Activated CD4-positive, alpha-beta T cell treated with anti-CD3 and anti-CD28 coated beads, Interleukin-2, amount 50 U/mL, for 16 hours (primary cell): Measurements from ENCODE around the gene TMEM87B.
A peak's percentile ranks its signal among the peaks of the same experiment; 100 is the strongest.
"Not testable (repeated sequence)": the region's sequence is repeated elsewhere in the genome, so short reads cannot be mapped to it uniquely, and the experiment has no call there.

ENCODE experiments used
- DNase-seq: peaks from one replicate; pipeline ENCODE4 v3.0.0-alpha.2; 2020

TMEM87B gene

DNA sequence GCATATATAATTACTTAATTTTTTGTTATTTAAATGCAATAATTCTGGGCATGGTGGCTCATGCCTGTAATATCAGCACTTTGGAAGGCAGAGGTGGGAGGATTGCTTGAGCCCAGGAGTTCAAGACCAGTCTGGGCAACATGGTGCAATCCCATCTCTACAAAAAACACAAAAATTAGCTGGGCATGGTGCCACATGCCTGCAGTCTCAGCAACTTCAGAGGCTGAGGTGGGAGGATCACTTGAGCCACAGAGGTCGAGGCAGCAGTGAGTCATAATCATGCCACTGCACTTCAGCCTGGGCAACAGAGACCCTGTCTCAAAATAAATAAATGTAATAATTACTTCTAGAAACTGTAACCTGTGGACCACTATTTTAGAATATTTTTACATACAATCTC, 21.5 kb upstream of the TMEM87B start:
- no peak for DNase-seq

DNA sequence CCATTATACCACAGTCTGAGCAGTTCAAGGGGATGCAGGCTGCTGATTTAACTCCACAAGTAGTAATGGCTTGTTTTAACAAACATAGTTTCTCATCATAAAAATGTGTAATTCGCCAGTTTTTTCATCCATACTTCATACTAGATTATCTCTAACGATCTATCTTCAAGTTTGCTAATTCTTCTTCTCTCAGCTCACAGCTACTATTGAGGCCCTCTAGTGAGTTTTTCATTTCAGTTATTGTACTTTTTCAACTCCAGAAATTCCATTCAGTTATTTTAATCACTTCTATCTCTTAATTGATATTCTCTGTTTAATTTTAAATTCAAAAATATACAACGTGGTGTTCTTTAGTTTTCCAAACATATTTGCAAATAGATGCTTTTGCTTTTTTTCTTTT, 20.1 kb upstream of the TMEM87B start:
- no peak for DNase-seq

DNA sequence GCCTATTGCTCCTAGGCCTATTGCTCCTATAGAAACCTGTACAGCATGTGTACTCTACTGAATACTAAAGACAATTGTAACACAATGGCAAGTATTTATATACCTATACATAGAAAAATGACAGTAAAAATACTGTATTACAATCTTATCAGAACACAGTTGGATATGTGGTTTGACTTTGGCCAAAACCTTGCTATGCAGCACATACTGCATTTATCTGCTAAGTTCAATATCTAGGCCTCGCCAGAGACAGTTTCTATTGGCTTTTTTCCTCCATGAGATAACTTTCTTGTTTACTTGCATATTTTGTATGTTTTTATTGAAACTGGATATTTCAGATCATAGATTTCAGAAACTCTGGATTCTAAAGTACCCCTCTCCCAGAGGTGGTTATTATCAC, 19.3 kb upstream of the TMEM87B start:
- DNase-seq: no peak

DNA sequence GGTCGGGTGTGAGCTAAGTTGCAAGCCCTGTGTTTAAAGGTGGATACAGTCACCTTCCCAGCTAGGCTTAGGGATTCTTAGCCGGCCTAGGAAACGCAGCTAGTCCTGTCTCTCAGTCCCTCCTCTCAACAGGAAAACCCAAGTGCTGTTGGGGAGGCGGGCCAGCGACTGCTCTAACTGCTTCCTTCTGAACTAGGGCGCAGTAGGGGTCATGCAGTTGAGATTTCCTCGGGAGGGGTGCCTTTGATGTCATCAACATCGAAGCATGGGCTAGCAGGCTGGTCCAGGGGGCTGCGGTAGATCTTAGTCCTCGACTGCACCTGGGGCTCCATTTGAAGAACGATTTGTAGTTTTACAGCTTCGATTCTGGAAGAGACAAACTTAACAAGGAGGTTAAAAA, 15.5 kb upstream of the TMEM87B start:
- not testable (repeated sequence) for DNase-seq

DNA sequence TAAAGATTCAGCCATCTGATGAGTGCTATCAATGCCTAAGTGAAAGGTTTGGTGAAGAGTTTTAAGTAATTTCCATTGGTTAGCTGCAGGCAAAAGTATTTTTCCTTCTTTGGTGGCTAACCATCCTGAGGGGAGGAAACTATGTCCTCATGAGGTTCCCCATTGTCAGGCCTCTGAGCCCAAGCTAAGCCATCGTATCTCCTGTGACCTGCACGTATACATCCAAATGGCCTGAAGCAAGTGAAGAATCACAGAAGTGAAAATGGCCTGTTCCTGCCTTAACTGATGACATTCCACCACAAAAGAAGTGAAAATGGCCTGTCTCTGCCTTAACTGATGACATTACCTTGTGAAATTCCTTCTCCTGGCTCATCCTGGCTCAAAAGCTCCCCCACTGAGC, 15.0 kb upstream of the TMEM87B start:
- not testable (repeated sequence) for DNase-seq

DNA sequence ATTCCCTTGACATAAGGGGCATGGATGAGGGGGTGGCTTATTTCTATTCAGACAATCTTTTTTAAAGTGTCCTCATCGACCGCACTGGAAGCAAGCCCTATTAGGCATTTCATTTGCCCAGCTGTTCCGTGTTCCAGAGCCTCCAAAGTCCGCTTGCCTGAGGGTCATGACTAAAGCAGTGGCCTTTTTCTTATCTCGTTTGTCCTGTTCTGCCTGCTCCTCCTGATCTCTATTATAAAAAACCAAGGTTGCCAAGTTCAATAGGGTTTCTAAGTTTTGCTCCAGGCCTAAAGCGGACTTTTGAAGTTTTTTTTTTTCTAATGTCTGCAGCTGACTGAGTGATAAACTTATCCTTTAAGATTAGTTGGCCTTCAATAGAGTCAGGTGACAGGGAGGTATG, 13.6 kb upstream of the TMEM87B start:
- DNase-seq: not testable (repeated sequence)

DNA sequence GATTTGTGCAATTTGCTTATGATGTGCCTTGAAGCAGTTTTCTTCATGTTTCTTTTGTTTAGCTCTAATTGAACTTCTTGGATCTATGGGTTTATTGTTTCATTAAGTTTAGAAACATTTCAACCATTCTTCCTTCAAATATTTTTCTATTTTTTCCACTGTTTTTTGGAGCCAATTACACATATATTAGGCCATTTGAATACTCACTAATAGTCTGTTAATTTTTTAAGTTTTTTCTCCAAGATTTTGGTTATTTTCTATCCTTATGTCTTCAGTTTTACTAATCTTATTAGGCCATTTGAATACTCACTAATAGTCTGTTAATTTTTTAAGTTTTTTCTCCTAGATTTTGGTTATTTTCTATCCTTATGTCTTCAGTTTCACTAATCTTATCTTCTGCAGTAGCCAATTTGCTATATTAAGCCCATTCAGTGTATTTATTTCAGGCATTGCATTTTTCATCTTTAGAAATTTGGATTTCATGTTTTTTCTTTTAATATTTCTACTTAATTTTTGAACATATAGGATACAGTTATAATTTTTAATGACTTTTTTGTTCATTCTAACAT, 9.5 kb upstream of the TMEM87B start:
- no peak for DNase-seq

DNA sequence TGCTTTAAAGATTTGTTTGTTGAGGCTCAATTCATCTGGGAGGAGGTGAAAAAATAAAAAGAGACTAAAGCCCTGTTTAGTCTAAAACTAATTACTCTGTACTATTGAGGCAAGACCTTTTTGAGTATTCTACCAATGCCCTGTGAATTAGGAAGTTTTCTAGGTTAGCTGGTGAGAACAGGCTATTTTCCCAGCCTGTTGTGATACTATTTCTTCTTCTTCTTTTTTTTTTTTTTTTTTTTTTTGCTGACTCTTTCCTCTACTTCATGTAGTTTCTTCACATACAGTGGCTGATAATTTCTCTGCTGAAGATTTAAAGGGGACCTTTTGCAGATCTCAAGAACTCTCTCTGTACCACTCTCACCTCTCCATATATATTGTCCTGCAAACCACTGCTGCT, 8.8 kb upstream of the TMEM87B start:
- DNase-seq: no peak

DNA sequence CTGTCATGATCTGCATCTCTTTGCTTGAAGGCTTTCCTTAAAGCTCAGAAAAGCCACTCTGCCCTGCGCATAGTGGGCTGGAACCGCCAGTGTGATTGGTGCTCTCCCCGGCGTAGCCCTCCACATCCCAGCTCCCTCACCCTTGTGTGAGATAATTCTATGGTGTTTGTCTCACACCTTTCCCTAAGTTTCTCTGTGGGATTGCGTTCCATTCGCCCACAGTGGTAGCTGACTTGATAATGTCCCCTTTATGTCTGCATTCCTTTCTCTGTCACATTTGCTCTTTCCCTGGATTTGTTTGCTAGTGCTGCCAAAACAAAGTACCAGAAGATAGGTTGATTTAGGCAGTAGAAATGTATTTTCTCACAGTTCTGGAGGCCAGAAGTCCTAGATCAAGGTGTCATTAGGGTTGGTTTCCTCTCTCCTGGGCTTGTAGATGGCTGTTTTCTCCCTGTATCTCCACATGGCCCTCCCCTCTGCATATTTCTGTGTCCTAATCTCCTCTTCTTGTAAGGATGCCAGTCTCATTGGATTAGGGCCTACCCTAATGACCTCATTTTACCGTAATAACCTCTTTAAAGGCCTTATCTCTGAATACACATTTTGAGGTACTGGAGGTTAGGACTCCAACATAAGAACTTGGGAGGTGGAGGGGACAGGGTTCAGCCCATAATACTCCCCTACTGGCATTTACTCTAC, 7.4 kb upstream of the TMEM87B start:
- DNase-seq: no peak

DNA sequence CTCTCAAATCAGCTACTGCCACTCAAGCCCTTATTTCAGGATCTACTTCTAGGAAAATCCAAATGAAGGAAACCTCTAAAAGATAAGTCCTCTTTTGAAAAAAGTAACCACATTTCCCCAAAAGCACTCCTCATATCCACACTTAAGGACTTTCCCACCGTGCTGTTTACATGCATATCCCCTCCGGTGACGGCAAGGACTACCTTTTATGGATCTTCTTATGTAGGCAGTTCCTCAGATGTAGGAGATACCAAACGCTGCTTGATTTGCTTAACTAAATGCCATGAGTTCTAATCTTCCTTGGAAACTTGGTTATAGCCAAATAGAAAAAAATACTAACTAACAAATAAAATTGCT, 6.9 kb upstream of the TMEM87B start:
- DNase-seq: no peak

DNA sequence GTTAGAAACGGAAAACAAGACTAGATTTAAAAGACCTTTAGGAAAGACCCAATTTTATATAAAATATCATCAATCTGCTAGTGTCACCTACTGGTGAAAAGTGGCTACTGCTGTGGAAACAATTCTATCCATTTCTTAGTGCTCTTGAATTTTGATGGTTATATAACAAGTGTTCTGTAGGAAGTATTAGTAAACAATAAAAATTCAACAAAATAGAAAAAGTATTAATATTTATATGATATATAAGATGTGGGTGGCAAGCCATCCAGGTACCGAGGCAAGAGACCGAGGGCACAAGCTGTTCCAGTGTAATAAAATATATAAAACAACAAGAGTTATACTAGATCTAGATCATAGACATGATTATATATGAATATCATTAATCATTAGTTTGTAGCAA, 6.2 kb upstream of the TMEM87B start:
- DNase-seq: peak; percentile 51

DNA sequence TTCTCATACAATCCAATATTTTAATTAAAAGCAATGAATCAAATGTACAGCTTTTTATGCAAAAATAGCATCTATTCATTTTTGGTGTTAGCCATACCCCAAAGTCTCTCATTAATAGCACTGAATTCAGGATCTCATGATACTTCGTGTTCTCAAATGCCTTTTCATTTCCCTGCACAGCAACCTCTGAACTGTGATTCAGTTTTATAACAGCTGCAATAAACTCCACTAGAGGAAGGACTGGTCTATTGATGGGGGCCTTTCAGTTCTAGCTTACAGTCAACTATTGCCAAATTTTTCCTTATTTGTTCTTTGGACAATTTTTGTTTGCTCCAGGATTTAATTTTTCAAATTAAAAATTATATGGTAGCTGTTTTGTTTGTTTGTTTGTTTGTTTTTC, 4.8 kb upstream of the TMEM87B start:
- no peak for DNase-seq

DNA sequence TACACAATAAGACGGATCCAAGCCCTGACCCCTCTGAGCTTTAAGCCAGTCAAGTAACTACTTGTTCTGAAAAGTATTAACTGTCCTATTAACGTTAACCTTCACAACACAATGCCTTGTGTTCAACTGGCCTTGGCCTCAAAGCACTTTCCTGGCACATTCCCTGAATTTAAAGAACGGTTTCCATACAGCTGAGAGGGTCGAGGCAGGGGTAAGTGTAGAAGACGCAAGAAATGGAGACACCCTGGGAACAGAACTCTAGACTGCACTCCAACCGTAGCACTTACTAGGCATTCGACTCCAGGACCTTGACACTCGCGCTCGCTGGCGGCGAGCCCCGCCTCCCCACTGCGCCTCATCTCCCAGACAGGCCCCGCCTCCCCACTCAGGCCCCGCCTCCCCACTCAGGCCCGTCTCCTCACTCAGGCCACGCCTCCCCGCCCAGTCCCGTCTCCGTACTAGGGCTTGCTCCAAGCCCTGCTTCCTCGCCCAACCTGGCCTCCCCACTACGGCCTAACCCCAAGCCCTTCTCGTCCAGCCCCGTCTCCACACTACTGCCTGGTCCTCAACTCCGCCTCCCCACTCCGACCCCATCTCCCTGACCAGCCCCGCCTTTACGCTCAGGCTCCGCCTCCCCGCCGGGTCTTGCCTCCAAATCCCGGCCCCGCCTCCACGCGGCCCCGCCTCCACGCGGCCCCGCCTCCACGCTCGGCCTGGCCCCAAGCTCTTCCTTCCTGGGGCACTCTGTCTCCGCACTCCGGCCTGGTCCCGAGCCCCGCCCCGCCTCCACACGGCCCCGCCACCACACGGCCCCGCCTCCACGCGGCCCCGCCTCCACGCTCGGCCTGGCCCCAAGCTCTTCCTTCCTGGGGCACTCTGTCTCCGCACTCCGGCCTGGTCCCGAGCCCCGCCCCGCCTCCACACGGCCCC, 887 bp upstream of the TMEM87B start:
- peak; percentile 95 for DNase-seq

DNA sequence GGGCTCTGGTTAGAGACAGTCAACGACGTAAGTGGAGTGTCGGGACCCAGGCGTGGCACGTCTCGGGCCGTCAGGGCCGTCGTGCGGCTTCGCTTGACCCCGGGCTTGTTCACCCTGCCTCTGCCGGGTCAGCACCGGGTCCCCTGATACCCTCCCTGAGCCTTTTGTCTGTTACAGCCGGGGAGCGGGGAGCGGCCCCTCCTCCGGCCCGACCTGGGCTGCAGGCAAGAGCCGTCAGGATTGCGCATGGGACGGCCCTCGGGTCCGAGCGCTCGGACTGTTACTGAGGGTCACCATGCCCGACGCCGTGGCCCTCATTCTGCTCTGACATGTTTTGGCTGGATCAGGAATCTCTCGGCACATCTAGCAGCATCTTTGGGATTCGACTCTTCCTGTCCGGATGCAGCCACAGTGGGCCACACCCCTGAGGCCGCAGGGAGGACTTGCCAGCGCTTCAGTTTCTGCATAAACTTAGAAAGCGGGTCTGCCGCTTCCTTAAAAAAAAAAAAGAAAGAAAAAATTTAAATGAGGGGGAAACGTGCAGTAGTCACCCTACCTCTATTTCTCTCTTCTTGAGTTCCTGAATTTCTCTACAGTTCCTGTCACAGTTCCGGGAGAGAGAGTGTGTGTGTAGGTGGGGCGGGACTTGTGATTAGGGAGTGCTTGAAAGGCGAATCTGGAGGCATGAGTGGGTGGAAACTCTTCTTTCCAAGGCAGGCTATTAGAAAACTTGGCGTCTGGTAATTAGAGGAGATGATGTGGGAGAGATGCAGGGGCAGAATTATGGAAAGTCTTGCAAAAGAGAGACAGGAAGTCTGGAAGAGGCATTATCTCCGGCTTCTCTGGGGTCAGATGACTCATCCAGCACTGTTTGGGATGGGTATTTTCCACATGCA, 909 bp downstream of the TMEM87B start:
- DNase-seq: peak; percentile 47

DNA sequence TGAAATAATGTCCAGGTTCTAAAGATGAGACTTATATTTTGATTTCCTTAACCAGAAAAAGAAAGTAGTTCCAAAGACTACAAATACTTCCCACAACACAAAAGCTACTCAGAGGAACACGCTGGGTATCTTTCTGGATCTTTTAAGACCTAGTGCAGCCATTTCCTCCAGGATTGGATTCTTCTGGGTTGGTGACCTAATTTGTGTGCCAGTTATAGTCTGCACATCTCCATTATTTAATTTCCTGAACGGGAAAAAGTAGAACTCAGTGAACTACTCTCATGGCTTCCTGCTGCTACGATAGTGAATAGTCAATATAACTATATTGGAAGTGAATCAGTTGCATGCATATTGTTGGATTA, 1.5 kb downstream of the TMEM87B start:
- DNase-seq: no peak

DNA sequence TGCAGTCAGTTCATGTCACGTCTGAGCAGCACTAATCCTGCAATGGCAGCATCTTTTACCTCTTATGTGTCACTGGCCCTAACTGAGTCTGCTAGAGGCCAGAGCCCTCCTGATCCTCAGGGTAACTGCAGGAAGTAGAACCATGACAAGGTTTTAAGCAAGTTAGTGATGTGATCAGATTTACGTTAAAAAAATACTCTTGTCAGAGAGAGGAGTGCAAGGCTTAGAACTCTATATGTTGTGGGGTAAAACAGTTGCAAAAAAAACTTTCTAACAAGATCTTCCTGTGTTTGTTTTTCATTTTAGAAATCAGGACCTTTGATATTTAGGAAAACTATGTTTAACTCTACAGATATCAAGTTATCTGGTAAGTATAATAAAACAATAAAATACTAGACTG, 4.6 kb downstream of the TMEM87B start:
- no peak for DNase-seq

DNA sequence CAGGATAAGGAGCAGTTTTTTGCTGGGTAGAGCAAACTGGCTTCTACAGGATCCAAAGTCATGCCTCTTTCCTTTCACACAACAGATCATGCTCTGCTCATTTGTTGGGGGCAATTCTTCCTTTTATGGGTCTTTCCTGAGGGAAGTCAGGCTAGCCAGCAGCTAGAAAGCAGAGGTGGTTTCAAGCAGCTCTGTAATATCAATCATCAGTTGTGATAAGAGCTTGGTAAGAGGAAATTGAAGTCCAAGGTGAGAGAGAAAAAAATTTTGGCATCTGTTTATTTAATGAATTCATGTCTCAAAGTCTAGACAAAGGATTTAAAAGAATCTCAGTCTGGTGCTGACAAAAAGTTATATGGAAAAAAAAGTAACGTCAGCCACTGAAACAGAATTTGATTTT, 6.2 kb downstream of the TMEM87B start:
- no peak for DNase-seq

DNA sequence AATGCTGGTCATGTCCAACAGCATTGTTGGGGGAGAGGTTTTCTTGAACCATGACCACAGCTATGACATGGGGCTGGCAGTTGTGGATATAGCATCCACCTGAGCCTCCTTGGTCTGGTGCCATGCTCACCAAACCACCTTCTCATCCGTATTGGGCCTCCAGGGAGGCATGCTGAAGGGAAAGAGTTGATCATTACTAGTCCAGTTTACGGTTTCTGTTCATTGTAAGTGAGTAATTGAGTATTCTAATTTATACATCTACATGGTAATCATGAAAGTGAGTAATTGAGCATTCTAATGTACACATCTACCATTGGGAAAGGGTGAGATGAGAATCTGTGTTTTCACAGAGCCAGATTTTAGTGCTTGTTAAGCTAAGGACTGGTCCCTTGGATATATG, 6.8 kb downstream of the TMEM87B start:
- DNase-seq: no peak

DNA sequence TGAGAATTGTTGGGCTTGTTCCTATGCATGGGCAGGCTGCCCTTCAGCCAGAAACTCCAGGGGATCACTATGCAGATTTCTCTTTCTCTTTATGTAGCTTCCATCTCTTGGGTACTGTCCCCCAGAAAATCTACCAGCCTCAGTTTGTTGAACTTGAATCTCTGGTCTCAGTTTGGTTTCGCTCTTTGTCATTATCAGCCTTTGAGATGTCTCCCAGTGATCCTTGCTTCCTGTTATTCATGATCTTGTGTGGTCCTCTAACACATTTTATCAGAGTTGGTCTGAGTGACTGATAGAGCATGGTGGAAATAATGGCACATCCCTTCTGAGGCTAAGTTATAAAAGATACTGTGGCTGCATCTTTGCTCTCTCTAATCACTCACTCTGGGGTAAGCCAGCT, 7.8 kb downstream of the TMEM87B start:
- peak; percentile 37 for DNase-seq

DNA sequence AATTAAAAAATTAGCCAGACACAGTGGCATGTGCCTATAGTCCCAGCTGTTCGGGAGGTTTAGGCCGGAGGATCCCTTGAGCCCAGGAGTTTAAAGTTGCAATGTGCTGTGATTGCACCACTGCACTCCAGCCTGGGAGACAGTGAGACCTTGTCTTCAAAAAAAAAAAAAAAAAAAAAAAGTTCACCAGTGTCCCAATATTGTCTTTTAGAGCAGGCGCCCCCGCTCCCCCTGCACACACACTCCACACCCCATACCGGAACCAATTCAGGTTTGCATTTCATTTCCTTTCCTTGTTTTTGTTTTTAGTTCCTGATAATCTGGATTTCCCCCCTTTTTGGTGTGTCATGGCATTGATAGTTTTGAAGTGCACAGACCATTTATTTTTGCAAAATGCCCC, 10.4 kb downstream of the TMEM87B start:
- DNase-seq: no peak

DNA sequence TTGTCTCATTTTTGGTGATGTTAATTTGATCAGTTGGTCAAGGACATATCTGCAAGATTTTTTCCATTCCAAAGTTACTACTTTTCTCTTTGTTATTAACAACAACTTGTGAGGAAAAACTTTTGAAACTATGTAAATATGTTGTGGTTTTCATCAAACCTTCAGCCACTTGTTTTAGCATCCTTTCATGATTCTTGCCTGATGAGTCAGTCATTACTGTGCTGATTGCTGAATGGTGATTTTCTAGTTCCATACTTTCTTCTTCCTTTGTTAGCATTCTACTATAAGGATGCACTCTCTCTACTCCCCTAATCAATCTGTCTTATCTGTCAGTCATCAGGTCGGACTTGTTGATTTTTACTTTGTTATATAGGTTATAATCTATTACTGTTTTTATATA, 10.9 kb downstream of the TMEM87B start:
- no peak for DNase-seq

DNA sequence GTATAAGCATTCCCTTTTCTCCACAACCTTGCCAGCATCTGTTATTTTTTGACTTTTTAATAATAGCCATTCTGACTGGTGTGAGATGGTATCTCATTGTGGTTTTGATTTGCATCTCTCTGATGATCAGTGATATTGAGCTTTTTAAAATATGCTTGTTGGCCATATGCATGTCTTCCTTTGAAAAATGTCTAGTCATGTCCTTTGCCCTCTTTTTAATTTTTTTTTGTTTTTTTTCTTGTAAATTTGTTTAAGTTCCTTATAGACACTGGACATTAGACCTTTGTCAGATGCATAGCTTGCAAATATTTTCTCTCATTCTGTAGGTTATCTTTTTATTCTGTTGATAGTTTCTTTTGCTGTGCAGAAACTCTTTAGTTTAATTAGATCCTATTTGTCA, 14.7 kb downstream of the TMEM87B start:
- not testable (repeated sequence) for DNase-seq

DNA sequence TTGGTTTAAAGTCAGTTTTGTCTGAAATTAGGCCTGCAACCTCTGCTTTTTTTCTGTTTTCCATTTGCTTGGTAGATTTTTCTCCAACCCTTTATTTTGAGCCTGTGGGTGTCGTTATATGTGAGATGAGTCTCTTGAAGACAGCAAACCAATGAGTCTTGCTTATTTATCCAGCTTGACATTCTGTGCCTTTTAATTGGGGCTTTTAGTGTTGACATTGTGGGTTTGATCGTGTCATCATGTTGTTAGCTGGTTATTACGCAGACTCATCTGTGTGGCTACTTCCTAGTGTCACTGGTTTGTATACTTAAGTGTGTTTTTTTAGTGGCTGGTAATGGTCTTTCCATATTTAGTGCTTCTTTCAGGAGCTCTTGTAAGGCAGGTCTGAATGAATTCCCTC, 18.8 kb downstream of the TMEM87B start:
- DNase-seq: no peak
